Lung (tissue), 12 donors: ENCODE measurements around the gene ACSF3. TPM values are rescaled to one million over a fixed set of nuclear protein-coding genes. Genes with fewer than 3 reads are reported as not detected.

Source experiments
- ATAC-seq: fragments of 200-7000 bp; cut with Tn5 transposase; one replicate; pipeline ENCODE4 v1.9.1; 2020; ENCODE audit warnings: moderate number of reproducible peaks; ENCODE audit not compliant: insufficient read depth, low FRiP score
- DNase-seq, 3 donors: peaks; one replicate each; pipeline ENCODE4 v3.0.0-alpha.2; 2013 to 2017
- H3K27ac ChIP-seq, 2 donors: one replicate each; pipeline ENCODE4 v1.5.1; 2013; ENCODE audit warnings: mild to moderate bottlenecking in 2 of 2, moderate library complexity in 2 of 2, control low read depth in 1 of 2, inconsistent platforms in 1 of 2, low read depth in 1 of 2, low read length in 1 of 2
- H3K27me3 ChIP-seq, 3 donors: one replicate each; pipeline ENCODE4 v1.5.1; 2013; ENCODE audit warnings: low read length in 2 of 3; ENCODE audit not compliant: control insufficient read depth in 3 of 3, insufficient read depth in 3 of 3
- H3K36me3 ChIP-seq, 4 donors: one replicate each; pipeline ENCODE4 v1.5.1; 2013; ENCODE audit warnings: low read length in 4 of 4, mild to moderate bottlenecking in 1 of 4, moderate library complexity in 1 of 4; ENCODE audit not compliant: control insufficient read depth in 4 of 4, insufficient read depth in 4 of 4
- H3K4me1 ChIP-seq, 5 donors: one replicate each; pipeline ENCODE4 v1.5.1; 2013; ENCODE audit warnings: low read length in 5 of 5, mild to moderate bottlenecking in 2 of 5, moderate library complexity in 1 of 5; ENCODE audit not compliant: control insufficient read depth in 5 of 5, insufficient read depth in 5 of 5
- H3K4me3 ChIP-seq: one replicate; pipeline ENCODE4 v1.5.1; 2013; ENCODE audit warnings: mild to moderate bottlenecking, control low read depth, moderate library complexity
- H3K9ac ChIP-seq, 2 donors: one replicate each; pipeline ENCODE4 v1.5.1; 2013; ENCODE audit warnings: low read length in 2 of 2, control low read depth in 1 of 2; ENCODE audit not compliant: insufficient read depth in 1 of 2
- H3K9me3 ChIP-seq, 4 donors: one replicate each; pipeline ENCODE4 v1.5.1; 2013; ENCODE audit warnings: low read length in 3 of 4, mild to moderate bottlenecking in 1 of 4, moderate library complexity in 1 of 4; ENCODE audit not compliant: control insufficient read depth in 4 of 4, insufficient read depth in 3 of 4
- CTCF ChIP-seq: IDR thresholded peaks from 2 replicates; pipeline ENCODE4 v1.5.1; 2012; ENCODE audit warnings: mild to moderate bottlenecking; ENCODE audit errors: control extremely low read depth, extremely low read depth
- WGBS, 2 donors: extraction: QIAGEN DNeasy Blood & Tissue Kit; methylation state at CpG; one replicate each; pipeline ENCODE4 v1.1.7; 2013; 5-methylcytosine and 5-hydroxymethylcytosine counted together
- polyA plus RNA-seq, 2 donors: library from polyadenylated mRNA; stranded (reverse); fragments of 200-250 nt; gene quantifications; one replicate each; pipeline ENCODE4 v1.2.1, GENCODE V29; 2013
- total RNA-seq, 2 donors: library from RNA; depleted of rRNA in 1 of 2; stranded (reverse); fragments of >200 nt in 1 of 2; gene quantifications; one replicate each; pipeline ENCODE4 v1.2.1, GENCODE V29; 2014 to 2021
- donor health status: control.
- donor health status: control.
- donor health status: Bipolar disorder and iron deficiency.
- donor health status: healthy.
- donor health status: DM: yes; HTN: yes; CAD: no.

Gene ACSF3
- total and polyA plus RNA-seq, 4 donors: 17.4 to 33.6 (median 31.2) TPM

- H3K4me1 ChIP-seq: peaks cover 0 to 6% (median 0%) of the 10 kb centered on the region in 5 donors
- H3K9ac ChIP-seq: no peak overlapping the region
- H3K36me3 ChIP-seq: no peaks in the 10 kb centered on the region
- DNase-seq: no peak
- H3K9me3 ChIP-seq: peaks cover 0 to 5% (median 0%) of the 10 kb centered on the region in 4 donors
- no peak for ATAC-seq
- no peak overlapping the region for H3K27ac ChIP-seq
- 80 to 93% methylated on average over 11 of the region's 11 CpGs for WGBS, 2 donors
- no peak for TF ChIP-seq CTCF
- peaks cover 0 to 7% (median 0%) of the 10 kb centered on the region in 3 donors for H3K27me3 ChIP-seq
- no peak overlapping the region for H3K4me3 ChIP-seq
Measured at GRCh38 chr16:89056592-89056991, 37.1 kb upstream of the ACSF3 start.

GRCh38 chr16:89057738-89058137 is 35.9 kb upstream of the ACSF3 start:
- TF ChIP-seq CTCF: no peak
- Histone ChIP-seq H3K36me3 (no peaks in the 10 kb centered on the region), H3K27ac (no peak overlapping the region), H3K9ac (no peak overlapping the region), H3K9me3 (peaks cover 0 to 5% (median 0%) of the 10 kb centered on the region in 4 donors), H3K27me3 (peaks cover 0 to 7% (median 0%) of the 10 kb centered on the region in 3 donors), H3K4me3 (no peak overlapping the region), H3K4me1 (no peaks in the 10 kb centered on the region)
- WGBS, 2 donors: 66 to 81% methylated on average over 9 of the region's 9 CpGs
- DNase-seq: no peak
- no peak for ATAC-seq

- no peak for TF ChIP-seq CTCF
- no peaks in the 10 kb centered on the region for H3K4me1 ChIP-seq
- no peaks in the 10 kb centered on the region for H3K36me3 ChIP-seq
- WGBS, 2 donors: 95 to 97% methylated on average over 9 of the region's 9 CpGs
- no peak overlapping the region for H3K9ac ChIP-seq
- no peak for ATAC-seq
- H3K4me3 ChIP-seq: no peak overlapping the region
- no peak overlapping the region for H3K27ac ChIP-seq
- DNase-seq: no peak
- H3K27me3 ChIP-seq: peaks cover 0 to 7% (median 0%) of the 10 kb centered on the region in 3 donors
- peaks cover 0 to 5% (median 0%) of the 10 kb centered on the region in 4 donors for H3K9me3 ChIP-seq
Measured at GRCh38 chr16:89058812-89059211, 34.8 kb upstream of the ACSF3 start.

- no peak for DNase-seq
- H3K36me3 ChIP-seq: no peaks in the 10 kb centered on the region
- peaks cover 0 to 5% (median 0%) of the 10 kb centered on the region in 4 donors for H3K9me3 ChIP-seq
- H3K27ac ChIP-seq: no peak overlapping the region
- WGBS, 2 donors: 66 to 83% methylated on average over 12 of the region's 12 CpGs
- H3K9ac ChIP-seq: no peak overlapping the region
- H3K4me3 ChIP-seq: no peak overlapping the region
- H3K27me3 ChIP-seq: peaks cover 0 to 7% (median 0%) of the 10 kb centered on the region in 3 donors
- no peaks in the 10 kb centered on the region for H3K4me1 ChIP-seq
- TF ChIP-seq CTCF: no peak
- no peak for ATAC-seq
Measured at GRCh38 chr16:89060207-89060794, 33.4 kb upstream of the ACSF3 start.
